Osteoblast (primary cell): ENCODE measurements around the gene WTAP. TPM values are rescaled to one million over a fixed set of nuclear protein-coding genes. Genes with fewer than 3 reads are reported as not detected.
"Not testable (repeated sequence)": the region's sequence is repeated elsewhere in the genome, so short reads cannot be mapped to it uniquely, and the experiment has no call there.

ENCODE experiments used
- DNase-seq: peaks from one replicate; pipeline ENCODE4 v3.0.0; 2011; ENCODE audit warnings: low spot score, mixed read lengths; ENCODE audit not compliant: insufficient read length; ENCODE audit errors: missing footprints
- H2AFZ ChIP-seq: 2 replicates; pipeline ENCODE4 v1.6.0; 2011; ENCODE audit warnings: mild to moderate bottlenecking, low read length
- H3K27ac ChIP-seq: 2 replicates; pipeline ENCODE4 v1.5.1; 2011; ENCODE audit warnings: mild to moderate bottlenecking, low read depth, low read length, moderate library complexity
- H3K27me3 ChIP-seq: 2 replicates; pipeline ENCODE4 v1.6.0; 2012; ENCODE audit warnings: mild to moderate bottlenecking, control low read depth, inconsistent platforms, low read length, moderate library complexity; ENCODE audit not compliant: insufficient read depth
- H3K36me3 ChIP-seq: 2 replicates; pipeline ENCODE4 v1.5.1; 2011; ENCODE audit warnings: mild to moderate bottlenecking, low read length, control low read depth, moderate library complexity; ENCODE audit not compliant: insufficient read depth
- H3K4me1 ChIP-seq: 2 replicates; pipeline ENCODE4 v1.5.1; 2011; ENCODE audit warnings: mild to moderate bottlenecking, low read length, control low read depth, moderate library complexity; ENCODE audit not compliant: insufficient read depth
- H3K4me2 ChIP-seq: 2 replicates; pipeline ENCODE4 v1.6.0; 2011; ENCODE audit warnings: mild to moderate bottlenecking, low read length; ENCODE audit not compliant: insufficient read depth
- H3K4me3 ChIP-seq: fragments of 200-600 bp; sonication (generic); 3 replicates; pipeline ENCODE4 v1.5.1; 2012; ENCODE audit warnings: mild to moderate bottlenecking, low read length, inconsistent platforms; ENCODE audit not compliant: insufficient read depth
- H3K79me2 ChIP-seq: 2 replicates; pipeline ENCODE4 v1.6.0; 2012; ENCODE audit warnings: mild to moderate bottlenecking, low read length, control low read depth, inconsistent platforms; ENCODE audit not compliant: insufficient read depth
- H3K9me3 ChIP-seq: 2 replicates; pipeline ENCODE4 v1.5.1; 2011; ENCODE audit warnings: low read depth, low read length, control low read depth
- H4K20me1 ChIP-seq: 2 replicates; pipeline ENCODE4 v1.6.0; 2012; ENCODE audit warnings: mild to moderate bottlenecking, low read length, control low read depth; ENCODE audit not compliant: insufficient read depth
- total RNA-seq: library from RNA; depleted of rRNA; stranded (reverse); fragments of >200 nt; gene quantifications from 2 replicates; pipeline ENCODE4 v1.2.3, GENCODE V29; 2012
- TF ChIP-seq, protein P1 (sequence below): IDR thresholded peaks from 2 replicates; pipeline ENCODE4 v1.5.1; 2011; ENCODE audit warnings: mild to moderate bottlenecking, low read depth, low read length, moderate library complexity; ENCODE audit errors: extremely low read depth

WTAP gene
- total RNA-seq, 1 donor = 119 TPM

DNA sequence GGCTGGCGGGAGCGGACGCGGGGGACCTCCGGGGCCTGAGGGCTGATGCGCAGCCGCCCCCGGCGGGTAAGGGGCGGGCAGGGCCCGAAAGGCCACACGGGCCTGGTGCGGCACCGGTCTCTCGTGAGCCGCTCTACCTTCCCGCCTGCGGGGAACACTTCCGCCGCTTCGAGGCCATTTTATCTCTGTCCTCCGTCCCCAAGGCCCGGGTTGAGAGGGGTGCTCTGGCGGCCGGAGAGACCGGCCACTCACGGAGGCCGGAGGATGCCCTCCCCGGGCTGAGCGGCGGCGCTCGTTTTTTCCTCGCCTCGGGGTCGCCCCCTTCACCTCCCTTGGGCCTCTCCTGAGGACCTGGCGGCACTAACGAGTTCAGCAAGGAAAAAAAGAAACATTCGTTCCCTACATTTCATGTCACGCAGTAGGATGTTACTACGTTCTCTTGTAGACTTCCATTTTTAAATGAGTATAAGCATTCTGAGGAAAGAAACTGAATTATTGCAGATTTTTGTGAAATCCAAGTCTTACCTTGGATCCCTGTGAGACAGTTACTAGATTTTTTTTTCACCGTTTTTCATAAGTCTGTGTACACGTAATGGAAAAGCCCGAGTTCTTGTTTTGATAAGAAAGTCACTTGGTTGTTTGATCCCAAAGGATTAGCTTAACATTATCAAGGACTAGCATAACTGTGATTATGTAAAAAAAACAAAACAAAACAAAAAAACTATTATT is 575 bp downstream of the WTAP start:
- Histone ChIP-seq H3K79me2 (peaks cover 95% of the 10 kb centered on the region), H3K4me3 (peak overlapping the region; percentile 84), H4K20me1 (peaks cover 47% of the 10 kb centered on the region), H3K27me3 (no peaks in the 10 kb centered on the region), H3K4me1 (peaks cover 25% of the 10 kb centered on the region), H3K36me3 (peaks cover 9% of the 10 kb centered on the region), H2AFZ (no peak overlapping the region), H3K27ac (peak overlapping the region; percentile 91), H3K4me2 (peak overlapping the region; percentile 97), H3K9me3 (no peaks in the 10 kb centered on the region)
- TF ChIP-seq, protein P1, sequence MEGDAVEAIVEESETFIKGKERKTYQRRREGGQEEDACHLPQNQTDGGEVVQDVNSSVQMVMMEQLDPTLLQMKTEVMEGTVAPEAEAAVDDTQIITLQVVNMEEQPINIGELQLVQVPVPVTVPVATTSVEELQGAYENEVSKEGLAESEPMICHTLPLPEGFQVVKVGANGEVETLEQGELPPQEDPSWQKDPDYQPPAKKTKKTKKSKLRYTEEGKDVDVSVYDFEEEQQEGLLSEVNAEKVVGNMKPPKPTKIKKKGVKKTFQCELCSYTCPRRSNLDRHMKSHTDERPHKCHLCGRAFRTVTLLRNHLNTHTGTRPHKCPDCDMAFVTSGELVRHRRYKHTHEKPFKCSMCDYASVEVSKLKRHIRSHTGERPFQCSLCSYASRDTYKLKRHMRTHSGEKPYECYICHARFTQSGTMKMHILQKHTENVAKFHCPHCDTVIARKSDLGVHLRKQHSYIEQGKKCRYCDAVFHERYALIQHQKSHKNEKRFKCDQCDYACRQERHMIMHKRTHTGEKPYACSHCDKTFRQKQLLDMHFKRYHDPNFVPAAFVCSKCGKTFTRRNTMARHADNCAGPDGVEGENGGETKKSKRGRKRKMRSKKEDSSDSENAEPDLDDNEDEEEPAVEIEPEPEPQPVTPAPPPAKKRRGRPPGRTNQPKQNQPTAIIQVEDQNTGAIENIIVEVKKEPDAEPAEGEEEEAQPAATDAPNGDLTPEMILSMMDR = no peak
- DNase-seq = peak; percentile 90

DNA sequence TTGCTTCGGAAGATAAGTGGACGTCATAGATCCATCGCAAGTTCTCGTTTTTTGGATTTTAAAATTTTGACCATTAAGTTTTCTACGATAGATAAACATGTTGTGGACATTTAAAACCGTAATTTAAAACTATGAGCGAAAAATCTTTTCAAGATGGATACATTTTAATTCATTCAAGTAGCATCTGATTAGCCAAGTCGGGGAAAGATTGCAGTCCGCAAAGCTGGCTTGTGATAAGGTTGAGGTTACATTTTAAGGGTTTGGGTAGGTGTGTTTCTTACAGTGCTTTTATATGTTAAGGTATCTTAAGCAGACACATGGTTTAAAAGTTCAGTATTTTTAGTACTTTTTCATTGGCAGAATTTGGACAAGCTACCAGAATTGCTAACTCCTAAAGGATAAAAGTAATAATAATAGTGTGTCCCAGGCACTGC is 1.2 kb downstream of the WTAP start:
- Histone ChIP-seq H3K27me3 (no peaks in the 10 kb centered on the region), H3K4me3 (peak overlapping the region; percentile 84), H3K4me2 (peak overlapping the region; percentile 97), H2AFZ (no peak overlapping the region), H3K4me1 (peaks cover 25% of the 10 kb centered on the region), H4K20me1 (peaks cover 53% of the 10 kb centered on the region), H3K9me3 (no peaks in the 10 kb centered on the region), H3K79me2 (peaks cover 95% of the 10 kb centered on the region), H3K27ac (peak overlapping the region; percentile 91), H3K36me3 (peaks cover 9% of the 10 kb centered on the region)
- no peak for DNase-seq
- TF ChIP-seq, protein P1 = no peak

DNA sequence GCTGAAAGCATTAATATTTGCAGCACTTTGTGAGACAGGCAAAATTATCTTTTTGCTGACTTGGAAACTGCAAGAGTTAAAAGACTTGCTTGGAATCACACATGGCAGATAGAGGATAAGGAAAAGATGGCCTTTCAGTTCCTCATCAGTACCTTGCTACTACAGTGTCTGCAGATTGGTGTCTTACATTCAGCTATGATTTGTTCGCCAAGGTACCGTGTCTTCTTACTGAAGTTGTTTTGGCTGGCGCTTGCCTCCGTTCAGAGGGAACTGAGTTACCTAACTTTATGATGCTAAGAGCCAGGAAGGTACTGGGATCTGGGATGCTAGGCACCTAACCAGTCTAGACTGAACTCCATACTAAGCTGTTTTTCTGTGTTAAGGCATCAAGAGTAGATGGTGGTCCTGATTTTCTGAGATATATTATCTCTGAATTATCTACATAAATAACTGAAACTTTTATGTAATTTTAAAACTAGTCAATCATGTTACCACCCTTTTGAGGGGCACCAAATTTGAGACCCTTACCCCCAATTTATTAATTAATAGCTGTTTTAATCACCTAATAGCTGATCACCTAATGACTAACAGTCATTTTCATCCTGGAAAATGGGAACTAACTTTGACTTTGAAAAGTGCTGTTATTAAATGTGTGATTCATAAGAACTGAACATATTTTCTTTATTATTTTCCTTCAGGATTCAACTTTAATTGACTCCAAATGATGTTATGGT is 2.5 kb downstream of the WTAP start:
- peak; percentile 48 for DNase-seq
- Histone ChIP-seq H3K4me2 (peak overlapping the region; percentile 97), H3K27me3 (no peaks in the 10 kb centered on the region), H3K79me2 (peaks cover 96% of the 10 kb centered on the region), H3K36me3 (peaks cover 6% of the 10 kb centered on the region), H4K20me1 (peaks cover 59% of the 10 kb centered on the region), H2AFZ (no peak overlapping the region), H3K4me3 (peak overlapping the region; percentile 84), H3K4me1 (peaks cover 25% of the 10 kb centered on the region), H3K27ac (peak overlapping the region; percentile 10), H3K9me3 (no peaks in the 10 kb centered on the region)
- TF ChIP-seq, protein P1 = no peak

DNA sequence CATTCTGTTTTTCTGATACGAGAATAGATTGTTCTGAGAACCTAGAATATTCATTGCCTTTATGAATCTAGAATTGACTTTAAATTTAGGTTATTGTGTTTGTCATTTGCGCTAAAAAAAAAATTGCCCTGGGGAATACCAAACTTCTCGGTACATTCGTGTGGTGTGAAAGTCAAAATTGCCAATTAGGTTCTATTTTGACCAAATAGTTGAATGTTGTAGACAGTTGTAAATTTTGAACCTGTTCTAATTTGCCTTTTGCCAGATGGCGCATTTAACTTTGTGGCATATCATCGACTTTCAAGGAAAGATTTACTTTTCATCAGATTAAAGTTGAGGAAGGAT is 3.0 kb downstream of the WTAP start:
- Histone ChIP-seq H2AFZ (no peak overlapping the region), H3K4me2 (peak overlapping the region; percentile 97), H3K4me1 (peaks cover 22% of the 10 kb centered on the region), H3K36me3 (peaks cover 6% of the 10 kb centered on the region), H3K9me3 (no peaks in the 10 kb centered on the region), H4K20me1 (peaks cover 64% of the 10 kb centered on the region), H3K27ac (peak overlapping the region; percentile 25), H3K27me3 (no peaks in the 10 kb centered on the region), H3K4me3 (no peak overlapping the region), H3K79me2 (peaks cover 96% of the 10 kb centered on the region)
- TF ChIP-seq, protein P1 = no peak
- DNase-seq = no peak

DNA sequence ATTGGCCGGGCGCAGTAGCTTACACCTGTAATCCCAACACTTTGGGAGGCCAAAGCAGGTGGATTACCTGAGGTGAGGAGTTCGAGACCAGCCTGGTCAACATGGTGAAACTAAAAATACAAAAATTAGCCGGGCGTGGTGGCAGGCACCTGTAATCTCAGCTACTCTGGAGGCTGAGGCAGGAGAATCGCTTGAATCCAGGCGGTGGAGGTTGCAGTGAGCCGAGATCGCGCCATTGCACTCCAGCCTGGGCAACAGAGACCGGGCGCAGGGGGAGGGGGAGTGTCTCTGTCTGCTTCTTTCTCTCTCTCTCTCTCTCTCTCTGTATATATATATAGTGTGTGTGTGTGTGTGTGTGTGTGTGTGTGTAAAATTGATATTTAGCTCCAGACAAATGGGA is 5.2 kb downstream of the WTAP start:
- Histone ChIP-seq H4K20me1 (peaks cover 76% of the 10 kb centered on the region), H3K36me3 (peaks cover 14% of the 10 kb centered on the region), H3K4me1 (peaks cover 16% of the 10 kb centered on the region), H3K79me2 (peaks cover 100% of the 10 kb centered on the region)
- H2AFZ ChIP-seq, DNase-seq, H3K4me3 ChIP-seq, H3K27ac ChIP-seq, H3K9me3 ChIP-seq, H3K27me3 ChIP-seq, H3K4me2 ChIP-seq: not testable (repeated sequence)
